ENCODE results near the gene GPR3. TPM values are rescaled to one million over a fixed set of nuclear protein-coding genes. Genes with fewer than 3 reads are reported as not detected.

GPR3 gene
- total RNA-seq, 1 donor from 2014 or later: 0.41 TPM

DNA sequence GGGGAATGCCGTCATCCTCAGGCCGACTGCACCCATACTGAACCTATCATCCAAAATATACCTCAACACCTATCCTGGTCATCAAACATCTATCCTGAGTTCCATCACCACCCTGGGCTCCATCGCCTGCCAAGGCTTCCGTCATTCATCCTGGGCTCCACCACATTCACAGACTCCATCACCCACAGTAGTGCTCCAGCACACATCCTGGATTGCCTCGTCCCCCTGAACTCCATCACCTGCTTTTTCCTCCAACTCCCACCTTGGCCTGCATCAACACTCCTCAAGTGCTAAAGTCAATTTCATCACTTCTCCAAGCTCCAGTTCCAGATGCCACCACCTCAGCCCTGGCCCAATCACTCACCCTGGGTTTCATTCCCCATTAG is 33.5 kb upstream of the GPR3 start:
- DNase-seq: no peak

DNA sequence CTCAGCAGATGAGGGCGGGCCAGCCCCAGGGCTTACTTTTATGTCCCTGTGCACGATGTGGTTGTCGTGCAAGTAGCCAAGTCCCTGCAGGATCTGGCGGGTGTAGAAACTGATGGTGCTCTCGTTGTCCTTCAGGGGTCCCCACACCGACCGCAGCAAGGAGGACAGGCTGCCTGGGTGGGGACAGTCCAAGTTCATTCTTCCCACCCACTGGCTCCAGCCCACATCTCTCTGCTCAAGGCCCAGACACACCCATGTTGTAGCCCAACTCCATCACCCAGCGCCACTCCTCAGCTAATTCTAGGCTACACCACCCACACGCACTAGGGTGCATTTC is 32.6 kb upstream of the GPR3 start:
- no peak for DNase-seq

DNA sequence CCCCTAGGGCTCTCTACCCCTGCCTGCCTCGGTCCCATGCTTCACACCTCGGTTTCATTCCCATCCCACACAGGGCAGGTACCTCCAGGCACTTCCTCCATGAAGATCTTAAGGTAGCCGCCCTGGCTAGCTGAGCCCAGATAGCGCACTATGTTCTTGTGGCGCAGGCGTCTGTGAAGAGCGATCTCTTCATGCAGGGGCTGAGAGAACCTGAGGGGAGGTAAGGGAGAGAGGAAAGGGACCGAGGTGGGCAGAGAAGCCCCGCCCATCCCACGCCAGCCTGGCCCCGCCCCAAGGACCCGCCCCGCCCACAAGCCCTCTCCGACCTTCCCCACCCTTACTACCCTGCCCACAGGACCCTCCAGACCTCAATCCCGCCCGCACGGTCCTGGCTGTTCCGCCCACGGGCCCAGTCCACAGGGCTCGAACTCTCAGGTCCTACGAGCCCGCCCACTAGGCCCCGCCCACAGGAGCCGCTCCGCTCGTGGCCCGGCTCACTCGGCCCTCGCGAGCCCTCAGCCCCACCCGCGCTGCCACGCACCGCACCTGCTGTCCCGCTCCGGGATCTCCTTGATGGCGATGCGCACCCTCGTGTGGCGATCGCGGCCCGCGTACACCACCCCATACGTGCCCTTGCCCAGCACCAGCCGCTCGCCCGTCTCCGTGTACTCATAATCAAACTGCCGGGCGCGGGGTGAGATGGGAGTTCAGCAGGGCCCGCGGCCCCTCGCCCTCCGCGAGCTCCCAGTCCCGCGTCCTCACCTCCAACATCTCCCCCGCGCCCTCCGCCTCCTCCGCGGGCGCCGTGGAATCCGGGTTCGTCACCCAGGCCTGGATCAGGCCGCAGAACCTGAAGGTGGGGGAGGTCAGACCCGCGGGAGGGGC is 32.0 kb upstream of the GPR3 start:
- DNase-seq: no peak

DNA sequence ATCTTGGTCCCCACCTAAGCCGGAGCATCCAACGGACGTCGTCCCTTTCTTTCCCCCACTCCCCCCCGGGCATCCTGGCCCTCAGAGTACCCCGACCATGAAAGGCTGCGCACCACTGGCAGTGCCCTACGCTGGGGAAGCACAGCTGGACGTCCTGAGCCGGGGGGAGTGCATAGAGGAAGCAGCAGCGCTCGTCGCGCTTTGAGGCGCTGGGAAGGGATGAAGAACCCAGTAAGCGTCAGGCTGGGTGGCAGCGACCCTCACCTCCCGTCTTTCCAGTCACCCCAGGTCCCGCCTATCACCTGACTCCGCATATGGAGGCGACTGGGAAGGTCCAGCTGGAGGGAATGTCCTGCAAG is 31.4 kb upstream of the GPR3 start:
- DNase-seq: no peak

DNA sequence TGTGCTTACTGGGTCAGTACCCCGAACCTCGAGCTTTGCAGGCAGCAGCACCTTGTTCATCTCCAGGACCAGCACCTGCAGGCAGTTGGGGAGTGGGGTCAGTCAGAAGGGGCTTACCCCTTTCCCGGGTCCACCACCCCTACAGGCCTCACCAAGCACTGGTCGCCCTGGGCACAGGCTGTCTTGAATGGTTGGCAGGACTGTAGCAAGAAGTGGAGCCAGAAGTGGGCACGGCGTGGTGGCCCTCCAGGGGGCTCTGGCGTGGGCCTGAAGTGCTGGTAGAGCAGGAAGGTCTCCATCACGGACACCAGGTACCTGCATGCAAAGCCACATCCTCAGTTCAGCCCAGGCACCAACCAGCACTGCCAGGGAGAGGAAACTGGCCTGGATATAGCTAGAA is 30.9 kb upstream of the GPR3 start:
- no peak for DNase-seq

DNA sequence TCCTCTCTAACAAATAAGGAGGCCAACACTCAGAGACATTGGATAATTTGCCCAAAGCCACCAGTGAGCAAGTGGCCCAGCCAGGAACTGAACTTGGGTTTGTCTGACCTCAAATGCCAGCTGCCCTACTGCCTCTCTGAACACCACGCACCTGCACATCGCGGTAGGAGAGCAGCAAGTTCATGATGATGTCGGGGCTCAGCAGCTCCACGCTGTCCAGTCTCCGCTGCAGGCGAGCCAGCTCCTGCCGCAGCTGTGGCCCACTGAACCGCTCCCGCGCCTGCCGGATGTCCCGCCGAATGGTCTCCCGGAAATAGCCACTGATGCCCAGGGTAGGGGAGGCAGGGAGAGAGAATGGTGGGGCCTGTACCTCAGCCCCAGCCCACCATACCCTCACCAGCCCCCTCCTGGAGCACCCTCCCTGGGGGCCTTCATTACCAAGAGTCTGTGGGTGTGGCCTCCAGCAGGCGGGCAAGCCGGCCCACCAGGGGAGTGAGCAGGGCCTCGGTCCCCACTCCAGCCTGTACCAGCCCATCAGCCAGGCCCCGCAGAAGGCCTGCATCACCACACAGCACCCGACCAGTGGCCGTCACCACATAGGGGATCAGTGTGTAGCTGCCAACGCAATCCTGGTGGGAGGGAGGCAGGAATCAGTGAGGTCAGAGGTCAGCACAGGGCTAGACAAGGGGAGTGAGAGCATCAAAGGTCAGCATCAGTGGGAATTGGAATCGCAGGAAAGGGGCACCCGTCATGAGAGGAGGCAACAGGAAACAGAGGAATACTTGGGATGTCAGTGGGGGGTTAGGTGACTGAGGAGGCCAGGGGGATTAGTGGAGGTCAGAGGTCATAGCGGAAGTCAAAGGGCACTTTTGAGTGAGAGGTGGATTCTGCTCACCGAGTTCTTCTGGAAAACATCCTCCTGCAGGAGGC is 28.4 kb upstream of the GPR3 start:
- no peak for DNase-seq

DNA sequence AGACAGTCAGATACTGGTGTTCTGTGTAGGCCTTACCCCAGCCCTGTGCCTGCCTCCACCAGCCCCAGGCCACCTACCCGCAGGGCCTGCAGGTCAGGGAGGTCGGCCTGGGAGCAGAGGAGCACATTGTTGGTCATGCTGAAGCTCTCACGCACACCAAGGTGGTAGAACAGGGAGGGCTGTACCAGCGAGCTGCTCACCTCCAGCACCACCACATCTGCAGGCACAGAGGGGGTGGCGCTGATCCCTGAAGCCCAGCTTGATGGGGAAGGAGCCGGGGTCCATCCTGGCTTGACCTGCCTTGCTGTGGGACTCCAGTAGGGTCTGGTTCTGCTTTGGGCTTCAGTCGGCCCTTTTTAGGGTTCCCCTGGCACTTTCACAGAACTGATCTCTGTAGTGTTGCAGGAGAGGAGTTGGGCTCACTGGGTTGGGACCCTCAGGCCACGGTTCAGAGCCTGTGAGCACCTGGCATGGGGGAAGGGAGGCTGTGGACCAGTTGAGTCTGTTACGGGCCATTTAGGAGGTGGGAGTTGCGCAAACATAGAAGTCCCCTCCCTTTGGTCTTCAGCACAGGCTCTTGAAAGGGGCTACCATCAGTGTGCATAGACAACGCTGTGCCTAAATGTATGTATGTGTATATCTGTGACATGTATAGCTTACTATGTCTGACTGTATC is 27.6 kb upstream of the GPR3 start:
- no peak for DNase-seq

DNA sequence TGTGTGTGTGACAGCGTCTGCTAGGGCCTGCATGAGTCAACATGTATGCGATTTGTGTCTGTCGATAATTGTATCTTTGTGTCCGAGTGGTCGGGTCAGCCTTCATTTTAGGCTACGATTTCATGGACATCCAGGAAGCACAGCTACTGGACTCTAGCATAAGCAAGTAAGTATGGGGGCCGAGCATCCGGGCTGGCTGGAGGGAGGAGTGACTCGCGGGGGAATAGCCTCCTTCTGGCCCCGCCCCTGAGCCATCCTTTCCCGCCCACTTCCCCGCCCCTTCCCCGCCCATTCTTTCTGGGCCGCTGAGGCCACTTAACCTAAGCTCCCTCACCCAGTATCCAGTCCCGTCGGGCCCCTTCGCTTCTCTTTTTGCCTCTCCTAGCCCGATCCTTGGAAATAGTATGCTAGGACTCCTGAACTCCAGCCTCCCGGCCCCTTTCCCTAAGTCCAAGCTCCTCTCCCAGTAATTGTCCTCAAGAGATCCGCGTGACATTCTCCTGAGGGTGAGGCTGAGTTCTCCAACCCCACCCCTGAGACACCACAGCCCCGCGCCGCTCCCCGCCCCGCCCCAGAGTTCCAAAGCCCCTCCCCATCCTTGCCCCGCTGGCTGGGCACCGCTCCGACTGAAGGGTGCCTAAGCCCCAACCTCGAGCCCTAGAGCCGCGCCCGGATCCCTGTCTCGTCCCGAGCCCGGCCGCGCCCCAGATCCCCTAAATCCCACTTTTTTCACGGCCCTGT is 26.9 kb upstream of the GPR3 start:
- peak; percentile 94 for DNase-seq

DNA sequence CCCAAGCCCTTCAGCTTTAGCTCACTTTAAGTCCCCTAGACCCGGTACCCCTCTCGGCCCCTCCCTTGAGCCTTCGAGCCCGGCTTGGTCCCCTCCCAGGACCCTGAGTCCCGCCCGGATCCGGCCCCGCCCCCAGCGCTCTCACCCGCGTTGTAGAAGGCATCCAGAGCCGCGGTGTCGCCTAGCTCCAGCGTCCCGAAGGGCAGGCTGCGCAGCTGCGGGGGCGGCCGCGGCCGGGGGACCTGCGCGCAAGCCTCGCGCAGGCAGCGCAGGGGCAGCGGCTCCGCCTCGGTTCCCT is 26.4 kb upstream of the GPR3 start:
- DNase-seq: peak; percentile 91

DNA sequence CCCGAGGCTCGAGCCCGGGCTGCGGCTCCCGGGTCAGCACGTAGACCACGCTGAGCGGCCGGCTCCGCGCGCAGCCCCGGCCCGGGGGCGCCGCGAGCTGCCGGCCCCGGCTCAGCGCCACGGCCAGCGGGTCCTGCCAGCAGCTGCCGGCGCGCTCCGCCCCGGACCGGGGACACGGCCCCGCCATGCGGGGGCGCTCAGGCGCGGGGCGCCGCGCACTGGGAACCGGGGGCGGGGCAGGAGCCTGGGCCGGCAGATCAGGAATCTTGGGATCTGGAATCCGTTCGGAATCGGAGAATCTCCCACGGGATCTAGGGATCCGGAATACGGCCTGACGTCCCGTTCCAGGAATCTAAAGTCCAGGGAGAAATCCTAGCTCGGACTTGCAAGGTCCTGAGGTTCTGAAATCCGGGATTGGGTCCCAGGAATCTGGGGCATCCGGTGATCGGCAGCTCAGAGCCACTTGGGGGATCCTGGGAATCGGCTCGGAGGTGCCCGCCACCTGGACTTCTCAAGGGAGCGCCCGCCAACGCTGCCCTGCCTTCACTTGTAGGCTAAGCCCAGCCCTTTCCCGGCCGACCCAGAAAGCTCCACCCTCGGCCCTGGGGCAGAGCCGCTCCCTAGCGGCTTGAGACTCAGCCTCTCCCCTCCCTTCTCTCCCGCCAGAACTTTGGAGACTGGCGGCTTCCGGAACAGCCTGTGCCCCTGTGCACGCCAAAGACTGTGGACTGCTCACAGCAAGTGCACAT is 25.8 kb upstream of the GPR3 start, which contains the start of gene MAP3K6:
Gene MAP3K6, minus strand, starts transcription at position 551 of the 749 bp plus-strand sequence. Its CDS starts 364 bp downstream, at position 187.
- DNase-seq: peak; percentile 85

DNA sequence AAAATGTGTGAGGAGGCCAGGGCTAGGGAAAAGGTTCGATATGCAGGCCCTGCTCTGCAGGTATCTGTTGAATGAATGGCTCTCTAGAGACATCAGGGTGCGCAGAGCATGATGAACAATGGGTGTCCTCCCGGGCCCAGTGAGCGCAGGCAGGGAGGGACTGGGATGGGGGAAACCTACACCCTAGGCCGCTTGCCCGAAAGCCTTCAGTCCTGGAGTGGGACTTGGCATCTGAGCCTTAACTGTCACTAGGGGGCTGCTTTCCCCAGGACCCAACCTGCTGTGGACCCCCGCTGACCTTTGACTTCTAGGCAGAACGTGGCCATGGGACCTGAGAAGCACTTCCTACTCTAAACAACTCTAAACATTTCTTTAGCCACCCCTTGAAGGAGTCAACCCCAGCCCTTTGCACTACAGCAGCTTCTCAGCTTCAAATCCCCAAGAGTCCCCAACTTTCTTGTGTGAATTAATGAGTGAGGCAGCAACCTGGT is 25.2 kb upstream of the GPR3 start:
- DNase-seq: no peak

DNA sequence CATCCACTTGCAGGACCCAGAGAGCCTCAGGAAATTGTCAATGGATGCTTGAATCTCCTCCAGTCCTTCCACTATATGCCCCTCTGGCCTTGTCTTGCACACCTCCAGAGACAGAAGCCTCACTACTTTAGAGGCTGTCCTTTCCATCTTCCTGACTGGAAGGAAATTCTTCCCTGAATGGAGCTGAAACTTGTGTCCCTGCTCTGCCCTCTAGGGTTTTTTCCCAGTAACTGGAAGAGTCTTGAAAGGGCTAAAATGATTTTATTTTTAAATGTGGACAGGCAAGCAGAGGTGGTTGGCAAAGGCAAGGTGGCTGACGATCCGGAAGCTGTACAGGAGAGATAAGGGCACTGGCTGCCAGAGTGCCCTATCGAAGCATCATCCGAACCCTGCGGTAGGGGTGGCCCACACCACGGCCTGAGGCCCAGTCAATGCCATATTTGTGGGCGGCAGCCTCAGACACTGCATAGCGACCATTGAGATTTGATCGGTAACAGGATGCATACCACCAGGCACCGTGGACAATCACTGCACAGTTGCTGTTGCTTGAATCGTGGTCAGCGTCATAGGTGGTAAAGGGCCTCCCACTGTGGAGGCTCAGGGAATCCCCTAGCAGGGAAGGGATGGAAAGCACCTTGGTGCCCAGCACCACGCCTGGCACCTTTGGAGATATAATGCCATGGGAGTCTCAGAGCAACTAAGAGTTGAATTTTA is 23.4 kb upstream of the GPR3 start:
- DNase-seq: no peak

DNA sequence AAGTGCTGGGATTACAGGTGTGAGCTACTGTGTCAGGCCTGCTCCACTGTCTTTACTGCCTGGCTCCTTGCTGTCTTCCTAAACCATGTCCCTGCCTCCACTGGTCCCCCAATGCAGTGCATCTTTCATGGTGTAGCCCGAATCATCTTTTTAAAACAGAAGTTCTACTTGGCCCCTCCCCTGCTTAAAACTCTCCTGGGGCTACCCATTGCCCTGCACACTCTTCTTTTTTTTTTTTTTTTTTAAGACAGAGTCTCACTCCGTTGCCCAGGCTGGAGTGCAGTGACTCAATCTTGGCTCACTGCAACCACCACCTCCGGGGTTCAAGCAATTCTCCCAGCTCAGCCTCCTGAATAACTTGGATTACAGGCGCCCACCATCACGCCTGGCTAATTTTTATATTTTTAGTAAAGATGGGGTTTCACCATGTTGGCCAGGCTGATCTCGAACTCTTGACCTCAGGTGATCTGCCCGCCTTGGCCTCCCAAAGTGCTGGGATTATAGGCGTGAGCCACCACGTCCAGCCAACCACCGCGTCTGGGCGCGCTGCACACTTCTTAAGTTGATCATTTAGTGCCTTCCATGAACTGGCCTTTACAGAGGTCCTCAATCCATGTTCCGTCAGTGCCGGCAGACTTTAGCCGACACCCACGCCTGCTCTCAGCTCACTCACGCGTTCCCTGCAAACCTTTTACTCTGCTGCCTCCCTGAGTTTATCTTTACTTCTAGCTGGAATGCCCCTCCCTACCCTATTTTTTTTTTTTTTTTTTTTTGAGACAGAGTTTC is 20.2 kb upstream of the GPR3 start:
- no peak for DNase-seq

DNA sequence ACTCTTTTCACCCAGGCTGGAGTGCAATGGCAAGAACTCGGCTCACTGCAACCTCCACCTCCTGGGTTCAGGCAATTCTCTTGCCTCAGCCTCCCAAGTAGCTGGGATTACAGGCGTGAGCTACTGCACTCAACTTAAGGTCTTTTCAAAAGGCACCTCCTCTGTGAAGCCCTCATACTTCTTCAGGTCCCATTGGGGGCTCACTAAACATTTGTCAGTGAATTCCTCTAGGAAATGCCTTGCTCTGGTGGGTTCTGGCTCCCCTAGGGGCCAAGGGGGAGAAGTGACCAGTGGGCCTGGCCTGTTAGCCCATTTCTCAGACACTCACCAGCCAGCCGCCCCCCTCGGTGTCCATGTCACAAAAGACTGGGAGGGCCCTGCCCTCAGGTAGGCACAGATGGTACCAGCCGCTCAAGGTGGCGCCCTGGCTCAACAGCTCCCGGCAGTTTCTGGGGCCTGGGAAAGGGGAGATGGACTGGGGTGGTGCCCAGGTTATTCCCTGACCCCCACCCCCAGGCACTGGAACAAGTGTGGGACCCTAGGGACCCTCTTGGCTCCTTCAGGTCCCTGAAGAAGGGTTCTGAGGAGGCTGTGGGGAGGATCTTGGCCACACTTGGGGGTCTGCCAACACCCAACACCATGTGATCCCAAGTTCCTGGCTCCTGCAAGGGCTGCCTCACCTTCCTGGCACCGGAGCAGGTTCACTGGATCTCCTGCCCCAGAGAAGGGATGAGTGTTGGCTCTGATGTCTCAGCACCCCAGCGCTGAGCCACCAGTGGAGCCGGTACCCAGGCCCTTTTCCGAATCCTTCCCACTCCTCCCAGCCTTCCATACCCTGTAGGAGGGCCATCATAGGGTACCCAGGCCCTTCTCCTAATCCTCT is 19.4 kb upstream of the GPR3 start:
- DNase-seq: no peak

DNA sequence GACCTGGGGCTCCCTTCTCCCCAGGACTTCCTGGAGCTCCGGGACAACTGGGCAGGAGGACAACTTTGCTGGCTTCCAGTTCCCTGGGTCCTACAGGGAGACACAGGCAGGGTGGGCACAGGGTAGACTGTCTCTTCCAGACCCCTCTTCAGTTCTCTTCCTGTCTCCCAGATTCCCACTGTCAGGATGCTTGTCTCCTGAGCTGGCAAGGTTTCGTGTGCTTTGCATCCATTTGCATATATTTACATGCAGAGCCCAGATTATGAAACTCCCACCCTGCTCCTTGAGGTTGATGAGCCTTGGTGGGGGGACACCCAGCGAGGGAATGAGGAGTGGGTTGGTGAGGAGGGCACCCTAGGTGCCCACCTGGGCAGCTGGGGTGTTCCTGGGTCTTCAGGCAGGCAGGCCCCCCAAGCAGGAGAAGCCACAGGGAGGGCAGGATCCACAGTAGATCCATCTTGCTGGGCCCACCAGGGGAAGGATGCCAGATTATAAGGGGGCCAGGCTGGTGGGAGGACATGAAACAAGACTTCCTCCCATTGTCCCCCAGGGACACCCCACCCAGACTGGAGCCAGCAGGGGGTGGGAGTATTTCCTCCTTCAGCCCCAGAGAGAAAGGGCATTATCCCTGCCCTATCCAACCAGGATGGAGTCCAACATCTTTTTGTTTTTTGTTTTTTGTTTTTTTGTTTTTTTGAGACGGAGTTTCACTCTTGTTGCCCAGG is 17.9 kb upstream of the GPR3 start, which contains the start of gene FCN3:
Gene FCN3, minus strand, starts transcription at position 463 of the 725 bp plus-strand sequence. Its CDS starts 6 bp downstream, at position 457.
- no peak for DNase-seq

DNA sequence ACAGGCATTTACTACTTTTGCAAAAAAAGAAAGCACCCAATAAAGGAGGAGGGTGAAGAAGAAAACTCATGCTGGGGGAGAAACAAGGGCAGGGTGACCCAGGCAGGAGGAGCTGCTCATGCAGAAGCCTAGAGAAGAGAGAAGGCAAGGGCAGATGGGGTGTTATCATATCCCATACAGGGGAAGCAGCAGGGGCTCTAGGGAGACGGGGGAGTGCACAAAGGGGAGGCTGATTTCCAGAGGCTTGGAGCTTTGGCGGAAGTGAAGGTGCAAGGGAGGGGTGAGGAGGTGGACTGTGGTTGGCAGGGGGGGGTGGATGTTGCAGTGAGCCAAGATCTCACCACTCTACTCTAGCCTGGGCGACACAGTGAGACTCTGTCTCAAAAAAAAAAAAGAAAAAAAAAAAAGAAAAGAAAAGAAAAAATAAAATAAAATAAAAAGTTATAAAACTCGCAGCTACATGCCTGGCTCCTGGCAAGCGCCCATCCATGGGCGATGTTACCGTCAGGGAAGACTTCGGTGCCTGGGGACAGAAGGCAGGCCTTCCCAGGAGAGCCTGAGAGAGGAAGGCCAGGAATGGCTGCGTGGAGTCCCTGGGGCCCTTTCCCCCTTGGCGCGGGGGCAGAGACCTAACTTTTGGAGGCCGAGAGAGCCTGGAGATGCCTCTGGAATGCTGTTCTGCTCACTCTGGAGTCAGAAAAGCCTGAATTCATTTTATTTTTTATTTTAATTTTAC is 14.5 kb upstream of the GPR3 start:
- no peak for DNase-seq

DNA sequence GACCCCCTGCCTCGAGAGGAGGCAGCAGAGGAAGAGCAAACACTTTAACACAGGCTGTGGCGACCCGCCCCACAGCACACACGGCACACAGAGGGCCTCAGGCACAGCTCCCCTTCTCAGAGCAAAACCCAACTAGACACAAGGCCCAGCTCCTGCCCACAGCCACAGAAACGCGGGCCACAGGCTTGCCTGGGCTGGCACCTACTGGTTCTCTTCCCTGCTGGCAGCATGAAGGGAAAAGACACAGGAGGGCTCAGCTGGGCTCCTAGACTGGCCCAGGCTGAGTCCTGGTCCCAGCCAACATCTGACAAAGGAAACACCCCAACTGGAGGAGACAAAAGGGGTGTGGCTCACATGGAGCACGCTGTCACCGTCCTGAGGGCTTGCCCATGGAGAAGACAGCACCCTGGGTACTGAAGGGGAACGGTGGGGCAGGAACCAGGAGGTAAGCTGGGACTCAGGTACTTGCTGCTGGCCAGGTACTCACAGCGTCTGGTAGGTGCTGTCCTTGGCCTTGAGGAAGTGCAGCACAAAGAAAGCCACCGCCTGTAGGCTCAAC is 12.8 kb upstream of the GPR3 start:
- DNase-seq: no peak

Measured in tongue (tissue), 2 donors.